Fibroblast of mammary gland (primary cell): Measurements from ENCODE around the gene WDR90.

Experiments
- DNase-seq: peaks from one replicate; pipeline ENCODE4 v3.0.0-alpha.2; 2010; ENCODE audit warnings: low read depth
- H3K4me3 ChIP-seq: 2 replicates; pipeline ENCODE4 v1.5.1; 2011; ENCODE audit warnings: low read depth, mild to moderate bottlenecking, low read length, moderate library complexity; ENCODE audit not compliant: control insufficient read depth
- TF ChIP-seq, protein P1 (sequence below): conservative IDR thresholded peaks from 2 replicates; pipeline ENCODE4 v1.5.1; 2011; ENCODE audit warnings: low read depth, low read length, inconsistent platforms; ENCODE audit not compliant: control insufficient read depth, insufficient read depth

Gene WDR90

DNA sequence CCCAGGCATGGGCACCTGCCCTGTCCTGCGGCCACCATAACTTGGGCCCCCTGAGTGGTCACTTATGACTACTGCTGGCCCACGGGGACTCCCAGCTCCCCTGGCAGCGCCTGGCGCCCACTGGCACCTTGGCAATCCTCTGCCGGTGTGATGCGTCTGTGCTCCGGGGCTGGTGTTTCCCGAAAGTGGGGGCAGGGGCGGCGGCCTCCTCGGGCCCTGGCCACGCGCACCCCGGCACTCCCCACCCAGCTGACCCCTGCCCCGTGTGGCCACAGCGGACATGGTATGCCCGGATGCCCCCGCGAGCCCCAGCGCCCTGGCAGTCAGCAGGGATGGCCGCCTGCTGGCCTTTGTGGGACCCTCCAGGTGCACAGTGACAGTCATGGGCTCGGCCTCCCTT is 8.3 kb downstream of the WDR90 start:
- no peak for DNase-seq
- no peak overlapping the region for H3K4me3 ChIP-seq
- TF ChIP-seq, protein P1, sequence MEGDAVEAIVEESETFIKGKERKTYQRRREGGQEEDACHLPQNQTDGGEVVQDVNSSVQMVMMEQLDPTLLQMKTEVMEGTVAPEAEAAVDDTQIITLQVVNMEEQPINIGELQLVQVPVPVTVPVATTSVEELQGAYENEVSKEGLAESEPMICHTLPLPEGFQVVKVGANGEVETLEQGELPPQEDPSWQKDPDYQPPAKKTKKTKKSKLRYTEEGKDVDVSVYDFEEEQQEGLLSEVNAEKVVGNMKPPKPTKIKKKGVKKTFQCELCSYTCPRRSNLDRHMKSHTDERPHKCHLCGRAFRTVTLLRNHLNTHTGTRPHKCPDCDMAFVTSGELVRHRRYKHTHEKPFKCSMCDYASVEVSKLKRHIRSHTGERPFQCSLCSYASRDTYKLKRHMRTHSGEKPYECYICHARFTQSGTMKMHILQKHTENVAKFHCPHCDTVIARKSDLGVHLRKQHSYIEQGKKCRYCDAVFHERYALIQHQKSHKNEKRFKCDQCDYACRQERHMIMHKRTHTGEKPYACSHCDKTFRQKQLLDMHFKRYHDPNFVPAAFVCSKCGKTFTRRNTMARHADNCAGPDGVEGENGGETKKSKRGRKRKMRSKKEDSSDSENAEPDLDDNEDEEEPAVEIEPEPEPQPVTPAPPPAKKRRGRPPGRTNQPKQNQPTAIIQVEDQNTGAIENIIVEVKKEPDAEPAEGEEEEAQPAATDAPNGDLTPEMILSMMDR: no peak

DNA sequence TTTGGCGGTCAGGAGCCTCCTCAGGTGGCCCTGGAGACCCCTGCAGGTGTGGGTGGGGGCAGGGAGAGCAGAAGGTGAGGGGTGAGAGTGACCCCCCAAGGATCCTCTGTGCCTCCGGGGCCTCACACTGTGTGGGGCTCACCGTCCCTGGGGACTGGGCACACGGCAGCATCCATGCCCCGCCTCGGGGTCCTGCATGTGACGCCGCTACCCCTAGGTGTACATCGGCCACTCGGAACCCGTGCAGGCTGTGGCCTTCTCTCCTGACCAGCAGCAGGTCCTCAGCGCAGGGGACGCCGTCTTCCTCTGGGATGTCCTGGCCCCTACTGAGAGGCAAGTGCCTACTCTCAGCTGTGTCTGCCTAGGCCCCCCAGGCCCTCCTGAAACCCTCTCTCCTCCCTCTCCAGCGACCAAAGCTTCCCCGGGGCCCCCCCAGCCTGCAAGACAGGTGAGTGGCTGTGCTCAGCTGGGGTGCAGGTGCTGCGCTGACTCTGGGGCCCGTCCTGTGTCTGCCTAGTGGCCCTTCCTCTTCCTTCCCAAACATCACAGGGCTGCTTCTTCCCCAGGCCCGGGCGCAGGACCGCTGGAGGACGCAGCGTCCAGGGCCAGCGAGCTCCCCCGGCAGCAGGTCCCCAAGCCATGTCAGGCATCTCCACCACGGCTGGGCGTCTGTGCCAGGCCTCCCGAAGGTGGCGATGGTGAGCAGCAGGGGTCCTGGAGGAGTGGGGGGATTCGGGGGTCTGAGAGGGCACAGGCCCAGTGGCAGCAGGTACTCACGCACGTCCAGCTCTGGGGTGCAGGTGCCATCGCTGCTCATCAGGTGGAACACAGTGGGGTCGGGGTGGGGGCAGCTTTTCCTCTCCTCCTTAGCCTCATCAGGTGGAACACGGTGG is 9.8 kb downstream of the WDR90 start:
- DNase-seq: no peak
- TF ChIP-seq, protein P1: peak; percentile 2
- H3K4me3 ChIP-seq: no peak overlapping the region

DNA sequence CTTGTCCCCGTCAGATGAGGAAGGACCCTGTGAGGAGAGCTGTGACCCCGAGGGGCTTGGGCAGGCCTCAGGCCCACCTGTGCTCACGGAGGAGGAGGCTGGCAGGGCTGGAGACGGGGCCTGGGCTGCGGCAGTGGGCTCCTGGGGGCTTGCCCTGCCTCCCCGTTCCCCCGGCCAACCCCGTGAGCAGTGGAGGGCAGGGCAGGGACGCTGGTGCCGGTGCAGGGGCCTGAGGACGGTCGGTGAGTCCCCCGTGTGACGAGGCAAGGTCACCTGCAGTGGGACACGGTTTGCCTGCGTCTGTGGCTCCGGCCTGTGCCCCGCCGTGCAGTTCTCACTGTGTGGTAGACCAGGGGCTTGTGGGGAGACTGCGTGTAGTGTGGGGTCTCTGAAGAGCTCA is 10.5 kb downstream of the WDR90 start:
- no peak for DNase-seq
- no peak overlapping the region for H3K4me3 ChIP-seq
- TF ChIP-seq, protein P1: no peak

DNA sequence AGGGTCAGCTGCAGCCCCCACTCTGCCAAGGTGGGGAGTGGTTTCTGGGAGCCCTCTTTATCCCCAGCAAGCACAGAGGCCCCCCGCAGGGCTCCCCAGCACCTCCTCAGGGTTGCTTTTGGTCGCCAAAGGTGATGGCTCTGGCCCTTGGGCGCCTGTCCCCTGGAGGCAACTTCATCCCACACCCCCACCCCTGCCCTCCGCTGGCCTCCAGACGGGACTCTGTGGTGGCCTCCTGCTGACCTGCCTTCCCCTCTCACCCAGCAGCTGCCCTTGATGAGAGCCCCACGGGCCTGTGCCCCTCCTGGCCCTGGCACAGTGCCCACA is 10.9 kb downstream of the WDR90 start:
- H3K4me3 ChIP-seq: no peak overlapping the region
- DNase-seq: no peak
- TF ChIP-seq, protein P1: no peak

DNA sequence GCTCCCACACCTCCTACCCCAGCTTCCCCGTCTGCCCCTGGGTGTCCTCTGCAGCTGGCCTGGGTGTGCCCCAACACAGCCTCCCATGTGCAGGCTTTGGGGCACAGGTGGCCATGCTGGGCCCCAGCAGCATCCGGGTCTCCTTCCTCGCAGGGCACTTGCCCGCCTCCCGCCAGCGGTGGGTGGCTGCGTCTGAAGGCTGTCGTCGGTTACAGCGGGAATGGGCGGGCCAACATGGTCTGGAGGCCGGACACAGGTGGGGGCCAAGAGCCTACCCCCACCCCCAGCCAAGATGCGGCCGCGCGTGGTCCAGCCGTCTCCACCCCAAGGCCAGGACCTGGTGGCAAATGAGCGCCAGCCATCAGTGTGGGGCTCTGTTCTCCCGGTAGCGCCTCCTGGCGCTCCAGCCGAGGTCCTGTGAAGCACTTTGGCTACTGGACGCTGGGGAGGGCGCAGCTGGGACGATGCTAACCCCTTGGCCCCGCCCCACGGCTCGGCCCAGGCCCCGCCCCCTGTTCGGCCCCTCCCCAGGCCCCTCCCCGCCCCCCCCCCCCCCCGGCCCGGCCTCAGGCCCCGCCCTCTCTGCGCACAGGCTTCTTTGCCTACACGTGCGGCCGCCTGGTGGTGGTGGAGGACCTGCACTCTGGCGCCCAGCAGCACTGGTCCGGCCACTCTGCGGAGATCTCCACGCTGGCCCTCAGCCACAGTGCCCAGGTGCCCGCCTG is 11.5 kb downstream of the WDR90 start:
- H3K4me3 ChIP-seq: no peak overlapping the region
- TF ChIP-seq, protein P1: peak; percentile 56
- DNase-seq: peak; percentile 91

DNA sequence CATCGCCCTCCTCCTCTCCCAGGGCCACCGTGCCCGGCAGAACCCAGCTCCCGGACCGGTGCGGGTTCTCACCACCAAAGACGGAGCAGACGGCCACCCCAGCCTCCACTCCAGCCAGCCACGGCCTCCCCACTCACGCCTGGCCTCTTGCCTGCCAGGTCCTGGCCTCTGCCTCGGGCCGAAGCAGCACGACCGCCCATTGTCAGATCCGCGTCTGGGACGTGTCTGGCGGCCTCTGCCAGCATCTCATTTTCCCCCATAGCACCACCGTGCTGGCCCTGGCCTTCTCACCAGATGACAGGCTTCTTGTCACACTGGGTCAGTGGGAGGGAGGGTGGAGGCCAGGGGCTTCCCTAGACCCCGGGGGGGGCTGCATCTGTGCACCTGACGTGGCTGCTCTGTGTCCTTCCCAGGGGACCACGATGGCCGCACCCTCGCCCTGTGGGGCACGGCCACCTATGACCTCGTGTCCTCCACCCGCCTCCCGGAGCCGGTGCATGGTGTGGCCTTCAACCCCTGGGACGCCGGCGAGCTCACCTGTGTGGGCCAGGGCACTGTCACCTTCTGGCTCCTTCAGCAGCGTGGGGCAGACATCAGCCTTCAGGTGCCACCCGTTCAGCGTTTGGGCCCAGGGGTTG is 12.1 kb downstream of the WDR90 start:
- no peak overlapping the region for H3K4me3 ChIP-seq
- TF ChIP-seq, protein P1: no peak
- no peak for DNase-seq
